ENCODE results near the gene SLC3A2. TPM values are rescaled to one million over a fixed set of nuclear protein-coding genes. Genes with fewer than 3 reads are reported as not detected.
"Not testable (repeated sequence)": the region's sequence is repeated elsewhere in the genome, so short reads cannot be mapped to it uniquely, and the experiment has no call there.

Gene SLC3A2
- total RNA-seq, 1 donor from 2014 or later = 380 TPM

DNA sequence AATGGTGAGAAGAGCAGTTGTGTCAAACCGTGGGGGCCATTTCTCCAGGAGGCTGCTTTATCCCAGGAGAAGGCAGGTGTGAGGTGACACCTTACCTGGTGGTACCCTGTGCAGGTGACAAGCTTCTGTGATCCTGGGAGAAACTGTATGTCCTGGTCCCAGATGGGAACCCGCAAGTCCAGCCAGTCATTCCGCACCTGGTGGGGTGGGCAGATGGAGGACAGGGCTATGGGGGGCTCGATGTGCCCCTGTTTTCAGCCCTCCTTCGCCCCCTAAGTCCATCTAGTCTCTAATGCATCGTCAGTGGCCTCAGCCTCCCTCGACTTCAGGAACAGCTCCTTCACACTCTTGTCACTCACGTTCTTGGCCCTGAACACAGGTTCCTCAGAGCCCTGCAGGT, 45.4 kb upstream of the SLC3A2 start:
- no peak for TF ChIP-seq CTCF (IDR thresholded peaks at IDR 0.05)
- peaks cover 5% of the 10 kb centered on the region for H3K36me3 Mint-ChIP-seq (ENCODE audit: low read depth)
- no peak overlapping the region for H3K27ac Mint-ChIP-seq (ENCODE audit: unreplicated experiment)
- no peaks in the 10 kb centered on the region for H3K9me3 Mint-ChIP-seq (ENCODE audit: low read depth)
- H3K4me3 Mint-ChIP-seq (ENCODE audit: unreplicated experiment) = no peak overlapping the region
- DNase-seq (ENCODE audit: low spot score) = no peak
- no peaks in the 10 kb centered on the region for H3K27me3 Mint-ChIP-seq (ENCODE audit: low read depth)
- H3K4me1 Mint-ChIP-seq (ENCODE audit: low read depth) = peaks cover 43% of the 10 kb centered on the region

DNA sequence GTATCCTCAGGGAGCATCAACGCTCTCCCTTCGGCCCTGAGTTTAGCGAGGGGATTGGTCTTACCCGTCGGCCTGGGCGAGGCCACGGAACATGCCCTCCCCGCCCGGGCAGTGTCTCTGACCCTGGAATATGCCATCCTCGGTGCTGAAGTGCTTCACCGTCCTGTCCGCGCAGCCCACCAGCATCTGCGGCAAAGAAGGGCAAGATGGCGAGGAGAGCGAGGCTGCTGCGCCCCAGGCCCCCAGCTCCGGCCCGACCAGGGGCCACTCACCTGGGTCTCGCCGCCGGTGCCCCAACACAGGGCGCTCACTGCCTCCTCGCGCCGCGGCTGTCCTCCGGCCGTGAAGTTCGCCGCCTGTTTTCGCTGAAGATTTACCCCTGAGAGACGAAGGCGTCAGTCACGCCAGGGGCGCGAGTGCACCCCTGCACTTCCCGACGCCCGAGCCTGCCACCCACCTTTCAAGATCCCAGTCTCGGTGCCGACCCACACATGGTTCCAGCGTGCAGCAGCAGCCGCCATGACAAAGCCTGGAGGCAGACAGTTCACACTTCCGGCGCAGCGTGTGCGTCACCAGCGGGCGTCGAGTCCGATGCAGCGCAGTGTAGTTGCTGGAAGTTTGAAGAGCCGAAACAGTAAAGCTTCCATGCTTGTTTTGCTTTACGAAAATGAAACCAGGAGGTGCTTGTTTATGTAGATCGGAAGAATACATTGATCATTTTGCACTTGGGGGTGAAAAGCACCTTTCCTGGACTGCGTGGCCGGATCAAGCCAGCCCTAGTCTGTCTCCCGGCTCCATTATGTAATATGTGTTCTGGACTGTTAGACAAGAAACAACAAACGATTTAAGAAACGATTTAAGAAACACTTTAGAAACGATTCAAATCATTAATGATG, 41.4 kb upstream of the SLC3A2 start, which contains the start of gene WDR74:
TSS of gene WDR74 (minus strand) at position 541 of the 896 bp plus-strand sequence. CDS start at position 521, 20 bp downstream.
- Mint-ChIP-seq H3K36me3 (ENCODE audit: low read depth) (peaks cover 5% of the 10 kb centered on the region), H3K27me3 (ENCODE audit: low read depth) (no peaks in the 10 kb centered on the region)

DNA sequence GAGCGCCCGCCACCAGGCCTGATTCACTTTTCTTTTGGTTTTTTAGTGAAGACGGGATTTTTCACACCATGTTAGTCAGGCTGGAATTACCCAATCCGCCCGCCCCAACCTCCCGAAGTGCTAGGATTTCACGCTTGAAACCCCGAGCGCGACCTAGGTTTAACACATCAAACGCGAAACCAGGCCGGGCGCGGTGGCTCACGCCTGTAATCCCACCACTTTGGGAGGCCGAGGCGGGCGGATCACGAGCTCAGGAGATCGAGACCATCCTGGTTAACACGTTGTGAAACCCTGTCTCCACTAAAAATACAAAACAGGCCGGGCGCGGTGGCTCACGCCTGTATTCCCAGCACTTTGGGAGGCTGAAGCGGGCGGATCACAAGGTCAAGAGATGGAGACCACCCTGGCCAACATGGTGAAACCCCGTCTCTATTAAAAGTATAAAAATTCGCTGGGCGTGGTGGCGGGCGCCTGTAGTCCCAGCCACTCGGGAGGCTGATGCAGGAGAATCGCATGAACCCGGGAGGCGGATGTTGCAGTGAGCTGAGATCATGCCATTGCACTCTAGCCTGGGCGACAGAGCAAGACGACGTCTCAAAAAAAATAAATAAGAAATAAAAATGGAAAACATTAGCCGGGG, 39.9 kb upstream of the SLC3A2 start:
- not testable (repeated sequence) for H3K9me3 Mint-ChIP-seq (ENCODE audit: low read depth); H3K27ac Mint-ChIP-seq (ENCODE audit: unreplicated experiment); H3K36me3 Mint-ChIP-seq (ENCODE audit: low read depth); H3K27me3 Mint-ChIP-seq (ENCODE audit: low read depth); DNase-seq (ENCODE audit: low spot score); H3K4me3 Mint-ChIP-seq (ENCODE audit: unreplicated experiment)
- H3K4me1 Mint-ChIP-seq (ENCODE audit: low read depth) = peaks cover 23% of the 10 kb centered on the region

More for the DNA sequence above, 41.4 kb upstream of the SLC3A2 start, which contains the start of gene WDR74:
- peak; percentile 95 for DNase-seq (ENCODE audit: low spot score)
- Mint-ChIP-seq H3K4me1 (ENCODE audit: low read depth) (peaks cover 28% of the 10 kb centered on the region), H3K27ac (ENCODE audit: unreplicated experiment) (no peak within 1 kb of the TSS), H3K4me3 (ENCODE audit: unreplicated experiment) (no peak within 1 kb of the TSS), H3K9me3 (ENCODE audit: low read depth) (no peaks in the 10 kb centered on the region)
- no peak for TF ChIP-seq CTCF (IDR thresholded peaks at IDR 0.05)

- no peak for TF ChIP-seq CTCF (IDR thresholded peaks at IDR 0.05)
- no peak overlapping the region for H3K4me3 Mint-ChIP-seq (ENCODE audit: unreplicated experiment)
- no peaks in the 10 kb centered on the region for H3K36me3 Mint-ChIP-seq (ENCODE audit: low read depth)
- no peaks in the 10 kb centered on the region for H3K27me3 Mint-ChIP-seq (ENCODE audit: low read depth)
- peaks cover 23% of the 10 kb centered on the region for H3K4me1 Mint-ChIP-seq (ENCODE audit: low read depth)
- DNase-seq (ENCODE audit: low spot score) = no peak
- no peak overlapping the region for H3K27ac Mint-ChIP-seq (ENCODE audit: unreplicated experiment)
- no peaks in the 10 kb centered on the region for H3K9me3 Mint-ChIP-seq (ENCODE audit: low read depth)
These were observed 39.1 kb upstream of the SLC3A2 start for GRCh38 chr11:62841361-62842170.

- Mint-ChIP-seq H3K4me1 (ENCODE audit: low read depth) (peaks cover 23% of the 10 kb centered on the region), H3K27me3 (ENCODE audit: low read depth) (no peaks in the 10 kb centered on the region), H3K9me3 (ENCODE audit: low read depth) (no peaks in the 10 kb centered on the region), H3K36me3 (ENCODE audit: low read depth) (no peaks in the 10 kb centered on the region), H3K4me3 (ENCODE audit: unreplicated experiment) (no peak overlapping the region), H3K27ac (ENCODE audit: unreplicated experiment) (no peak overlapping the region)
- no peak for DNase-seq (ENCODE audit: low spot score)
- TF ChIP-seq CTCF (IDR thresholded peaks at IDR 0.05) = no peak
These were observed 38.4 kb upstream of the SLC3A2 start for GRCh38 chr11:62842171-62842741.

DNA sequence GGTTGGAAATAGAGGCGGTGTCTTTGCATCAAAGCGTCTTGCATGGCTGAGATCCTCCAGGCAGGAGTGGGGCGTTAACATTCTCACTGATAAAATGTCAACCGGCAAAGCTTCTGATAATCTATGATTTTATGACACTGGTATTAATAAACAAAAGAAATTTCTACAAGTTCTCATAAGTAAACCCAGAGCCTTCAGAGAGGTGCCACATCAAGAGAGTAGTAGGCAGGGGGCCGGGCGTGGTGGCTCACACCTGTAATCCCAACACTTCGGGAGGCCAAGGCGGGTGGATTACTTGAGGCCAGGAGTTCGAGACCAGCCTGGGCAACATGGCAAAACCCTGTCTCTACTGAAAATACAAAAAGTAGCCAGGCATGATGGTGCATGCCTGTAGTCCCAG, 37.8 kb upstream of the SLC3A2 start:
- DNase-seq (ENCODE audit: low spot score); H3K27me3 Mint-ChIP-seq (ENCODE audit: low read depth); H3K27ac Mint-ChIP-seq (ENCODE audit: unreplicated experiment); H3K4me3 Mint-ChIP-seq (ENCODE audit: unreplicated experiment); H3K36me3 Mint-ChIP-seq (ENCODE audit: low read depth); H3K9me3 Mint-ChIP-seq (ENCODE audit: low read depth): not testable (repeated sequence)
- H3K4me1 Mint-ChIP-seq (ENCODE audit: low read depth) = peaks cover 18% of the 10 kb centered on the region

Data from chondrocyte (in vitro differentiated cells).